ENCODE data around the gene AJM1.

AJM1 gene

GRCh38 chr9:136804509-136805206 is 37.6 kb upstream of the AJM1 start:
- H3K4me3 ChIP-seq (replicated peaks in 1 of 2; ENCODE audit: low read depth in 2 of 2, low read length in 2 of 2), result no peak overlapping the region
- TF ChIP-seq, protein P1, sequence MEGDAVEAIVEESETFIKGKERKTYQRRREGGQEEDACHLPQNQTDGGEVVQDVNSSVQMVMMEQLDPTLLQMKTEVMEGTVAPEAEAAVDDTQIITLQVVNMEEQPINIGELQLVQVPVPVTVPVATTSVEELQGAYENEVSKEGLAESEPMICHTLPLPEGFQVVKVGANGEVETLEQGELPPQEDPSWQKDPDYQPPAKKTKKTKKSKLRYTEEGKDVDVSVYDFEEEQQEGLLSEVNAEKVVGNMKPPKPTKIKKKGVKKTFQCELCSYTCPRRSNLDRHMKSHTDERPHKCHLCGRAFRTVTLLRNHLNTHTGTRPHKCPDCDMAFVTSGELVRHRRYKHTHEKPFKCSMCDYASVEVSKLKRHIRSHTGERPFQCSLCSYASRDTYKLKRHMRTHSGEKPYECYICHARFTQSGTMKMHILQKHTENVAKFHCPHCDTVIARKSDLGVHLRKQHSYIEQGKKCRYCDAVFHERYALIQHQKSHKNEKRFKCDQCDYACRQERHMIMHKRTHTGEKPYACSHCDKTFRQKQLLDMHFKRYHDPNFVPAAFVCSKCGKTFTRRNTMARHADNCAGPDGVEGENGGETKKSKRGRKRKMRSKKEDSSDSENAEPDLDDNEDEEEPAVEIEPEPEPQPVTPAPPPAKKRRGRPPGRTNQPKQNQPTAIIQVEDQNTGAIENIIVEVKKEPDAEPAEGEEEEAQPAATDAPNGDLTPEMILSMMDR (IDR thresholded peaks at IDR 0.05; ENCODE audit: low read depth, low read length), result no peak
- no peak for DNase-seq (ENCODE audit: low read depth in 2 of 2)

DNA sequence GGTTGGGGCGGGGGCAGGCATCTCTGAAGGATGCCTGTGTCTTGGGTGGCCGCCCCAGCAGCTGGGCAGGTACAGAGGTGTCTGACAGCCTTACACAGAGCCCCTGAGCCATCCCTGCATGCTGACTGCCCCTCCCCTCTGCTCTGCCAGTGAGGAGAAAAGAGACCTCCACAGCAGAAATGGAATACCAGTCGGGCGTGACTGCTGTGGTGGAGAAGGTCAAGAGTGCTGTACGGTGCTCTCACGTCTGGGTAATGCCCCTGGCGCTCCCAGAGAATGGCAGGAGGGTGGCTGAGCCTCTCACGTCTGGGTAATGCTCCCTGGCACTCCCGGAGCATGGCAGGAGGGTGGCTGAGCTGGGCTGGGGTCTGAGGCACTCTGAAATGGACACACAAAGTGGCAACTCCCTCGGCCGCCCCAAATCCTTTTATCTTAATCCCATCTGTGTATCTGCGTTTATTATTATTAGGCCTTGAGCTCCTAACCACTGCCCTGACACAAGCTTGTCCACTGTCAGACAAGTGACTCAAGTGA is 37.0 kb upstream of the AJM1 start:
- TF ChIP-seq, protein P1 (IDR thresholded peaks at IDR 0.05; ENCODE audit: low read depth, low read length), result no peak
- no peak overlapping the region for H3K4me3 ChIP-seq (replicated peaks in 1 of 2; ENCODE audit: low read depth in 2 of 2, low read length in 2 of 2)
- no peak for DNase-seq (ENCODE audit: low read depth in 2 of 2)

DNA sequence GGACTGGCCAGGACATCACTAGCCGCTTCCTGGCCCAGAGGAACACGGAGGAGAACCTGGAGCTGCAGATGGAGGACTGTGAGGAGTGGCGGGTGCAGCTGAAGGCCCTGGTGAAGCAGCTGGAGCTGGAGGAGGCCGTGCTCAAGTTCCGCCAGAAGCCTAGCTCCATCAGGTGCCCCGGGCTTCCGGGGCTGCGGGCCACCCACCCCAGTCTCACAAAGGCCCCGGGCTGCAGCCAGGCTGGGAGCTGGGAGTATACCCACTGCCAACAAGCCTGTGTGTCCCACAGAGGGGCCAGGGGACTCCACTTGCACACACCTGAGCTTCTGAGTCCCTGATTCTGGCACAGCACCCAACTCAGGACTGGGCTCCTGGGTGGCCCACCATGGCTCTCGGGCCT is 36.2 kb upstream of the AJM1 start:
- TF ChIP-seq, protein P1 (IDR thresholded peaks at IDR 0.05; ENCODE audit: low read depth, low read length), result no peak
- H3K4me3 ChIP-seq (replicated peaks in 1 of 2; ENCODE audit: low read depth in 2 of 2, low read length in 2 of 2), result no peak overlapping the region

DNA sequence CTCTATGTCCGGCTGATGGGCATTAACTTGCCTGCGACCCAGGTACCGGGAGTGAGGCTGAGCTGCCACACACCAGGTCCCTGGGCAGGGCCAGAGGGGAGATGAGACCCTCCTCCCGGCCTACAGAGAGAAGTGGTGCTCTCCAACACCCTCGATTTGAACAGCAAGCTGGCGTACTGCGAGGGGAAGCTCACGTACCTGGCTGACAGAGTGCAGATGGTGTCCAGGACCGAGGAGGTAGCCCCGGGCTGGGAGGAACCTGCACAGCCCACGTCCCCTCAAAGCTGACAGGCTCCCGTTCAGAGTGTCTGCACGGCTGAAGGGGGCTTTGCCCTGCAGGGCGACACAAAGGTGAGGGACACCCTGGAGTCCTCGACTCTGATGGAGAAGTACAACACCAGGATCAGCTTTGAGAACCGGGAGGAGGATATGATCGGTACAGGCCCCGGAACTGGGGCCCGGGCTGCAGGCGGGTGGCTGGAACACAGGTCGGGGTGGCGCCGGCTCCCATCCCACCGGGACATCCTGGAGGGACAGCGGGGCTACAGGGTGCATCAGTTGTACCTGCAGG is 35.6 kb upstream of the AJM1 start:
- TF ChIP-seq, protein P1 (IDR thresholded peaks at IDR 0.05; ENCODE audit: low read depth, low read length), result no peak
- no peak for DNase-seq (ENCODE audit: low read depth in 2 of 2)

More for the DNA sequence above, 36.2 kb upstream of the AJM1 start:
- DNase-seq (ENCODE audit: low read depth in 2 of 2), result no peak

DNA sequence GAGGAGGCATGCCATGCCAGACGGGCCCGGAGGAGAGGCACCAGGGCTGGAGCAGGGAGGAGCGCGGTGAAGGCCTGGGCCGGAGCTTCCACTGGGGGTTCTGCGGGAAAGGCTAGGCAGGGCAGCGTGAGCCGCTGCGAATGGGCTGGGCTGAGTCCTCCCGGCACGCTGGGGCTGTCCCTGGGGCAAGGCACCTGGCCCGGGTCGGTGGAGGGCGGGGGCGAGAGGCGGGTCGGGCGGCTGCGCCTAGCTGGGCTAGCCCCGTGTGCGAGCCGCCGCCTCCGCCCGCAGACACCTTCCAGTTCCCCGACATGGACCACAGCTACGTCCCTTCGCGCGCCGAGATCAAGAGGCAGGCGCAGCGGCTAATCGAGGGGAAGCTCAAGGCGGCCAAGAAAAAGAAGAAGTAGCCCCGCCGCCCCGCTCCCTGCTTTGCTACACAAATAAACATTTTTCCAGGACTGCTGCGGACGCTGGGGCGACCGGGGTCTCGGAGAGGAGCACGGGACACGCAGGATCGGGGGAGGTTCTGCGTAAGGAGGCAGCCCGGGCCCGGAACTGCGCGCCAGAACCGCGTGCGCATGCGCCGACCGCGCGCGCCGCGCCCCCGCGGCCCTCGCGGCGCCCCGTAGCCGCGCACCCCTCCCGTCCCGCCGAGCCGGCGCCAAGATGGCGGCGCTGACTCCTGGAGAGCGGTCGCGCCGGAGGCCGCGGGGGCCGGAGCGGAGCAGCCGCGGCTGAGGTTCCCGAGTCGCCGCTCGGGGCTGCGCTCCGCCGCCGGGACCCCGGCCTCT is 34.8 kb upstream of the AJM1 start, which contains the start of gene RABL6:
TSS of gene RABL6 (plus strand) at position 668 of the 794 bp plus-strand sequence. CDS start 249 bp downstream, outside the sequence.
- peak within 1 kb of the TSS; percentile 85 to 91 for H3K4me3 ChIP-seq (replicated peaks in 1 of 2; ENCODE audit: low read depth in 2 of 2, low read length in 2 of 2)
- TF ChIP-seq, protein P1 (IDR thresholded peaks at IDR 0.05; ENCODE audit: low read depth, low read length), result no peak
- DNase-seq (ENCODE audit: low read depth in 2 of 2), result peak; percentile 70 to 75

More for the DNA sequence above, 35.6 kb upstream of the AJM1 start:
- peak overlapping the region; percentile 72 to 91 for H3K4me3 ChIP-seq (replicated peaks in 1 of 2; ENCODE audit: low read depth in 2 of 2, low read length in 2 of 2)

DNA sequence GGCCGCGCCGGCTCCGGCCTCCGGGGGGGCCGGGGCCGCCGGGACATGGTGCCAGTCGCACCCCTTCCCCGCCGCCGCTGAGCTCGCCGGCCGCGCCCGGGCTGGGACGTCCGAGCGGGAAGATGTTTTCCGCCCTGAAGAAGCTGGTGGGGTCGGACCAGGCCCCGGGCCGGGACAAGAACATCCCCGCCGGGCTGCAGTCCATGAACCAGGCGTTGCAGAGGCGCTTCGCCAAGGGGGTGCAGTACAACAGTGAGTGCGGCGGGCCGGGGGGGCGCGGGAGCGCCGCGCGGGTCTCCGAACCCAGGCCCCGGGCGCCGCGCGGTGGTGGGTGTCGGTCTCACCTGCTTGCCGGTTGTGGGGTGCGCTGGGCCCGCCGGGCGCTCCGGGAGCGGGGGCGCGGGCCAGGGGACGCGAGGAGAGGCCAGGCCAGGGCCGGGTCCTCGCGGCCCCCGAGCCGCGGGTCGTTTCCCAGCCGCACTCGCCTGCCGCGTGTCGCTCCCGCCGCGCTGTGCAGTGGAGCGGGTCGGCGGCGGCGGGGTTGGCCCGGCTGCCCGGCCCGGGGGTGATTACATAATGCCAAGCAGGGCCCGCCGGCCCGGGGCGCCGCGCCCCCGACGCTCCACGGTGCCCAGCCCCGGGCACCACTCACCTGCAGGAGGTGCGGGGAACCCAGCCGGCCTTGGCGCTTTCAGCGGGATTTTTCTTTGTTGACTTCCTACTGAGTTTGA is 34.0 kb upstream of the AJM1 start:
- TF ChIP-seq, protein P1 (IDR thresholded peaks at IDR 0.05; ENCODE audit: low read depth, low read length), result no peak
- peak in 1 of 2 donors; percentile 10 for DNase-seq (ENCODE audit: low read depth in 2 of 2)
- peak overlapping the region; percentile 85 to 91 for H3K4me3 ChIP-seq (replicated peaks in 1 of 2; ENCODE audit: low read depth in 2 of 2, low read length in 2 of 2)

All from cardiac fibroblast (primary cell).